GM19324 (cell line): Measurements from ENCODE around the gene MARK3.

Experiments used
- ATAC-seq: cut with Tn5 transposase; IDR thresholded peaks from one replicate; pipeline ENCODE4 v1.9.1; 2021; ENCODE audit warnings: mild to moderate bottlenecking, moderate library complexity; ENCODE audit not compliant: unreplicated experiment, low FRiP score

The MARK3 gene

GRCh38 chr14:103545219-103545914, 160.2 kb downstream of the MARK3 start:
- ATAC-seq = no peak

DNA sequence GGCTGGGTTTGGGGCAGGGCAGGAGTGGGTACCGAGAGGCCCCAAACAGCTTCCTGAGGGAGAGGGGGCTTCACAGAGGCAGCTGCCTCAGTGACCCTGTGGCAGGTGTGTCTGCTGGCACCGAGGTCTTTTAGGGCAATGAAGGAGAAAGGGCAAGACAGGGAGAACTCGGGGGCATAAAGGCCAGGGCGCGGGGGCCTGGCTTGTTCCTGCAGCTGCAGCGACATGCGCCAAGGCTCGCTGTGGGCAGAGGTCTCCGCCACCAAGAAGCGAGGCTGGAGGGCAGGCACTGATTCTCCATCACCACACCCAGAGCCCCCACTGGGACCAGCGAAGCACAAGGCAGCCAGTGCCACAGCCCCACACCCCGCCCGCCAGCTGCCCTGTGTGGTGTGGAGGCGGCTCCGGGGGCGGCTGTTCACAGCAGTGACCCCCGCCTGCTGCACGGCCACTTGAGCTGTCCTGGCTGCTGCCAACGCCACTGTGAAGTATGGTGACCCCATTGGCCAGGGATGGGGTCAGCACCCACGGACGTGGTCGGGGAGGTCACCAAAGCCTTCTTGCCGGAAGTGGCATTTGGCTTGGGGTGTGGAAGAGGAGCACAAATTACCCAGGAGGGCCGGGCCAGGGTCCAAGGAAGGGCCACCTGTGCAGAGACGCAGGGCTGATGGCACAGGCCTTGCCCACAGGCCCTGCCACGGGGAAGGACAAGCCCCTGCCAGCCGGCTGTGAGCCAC, 160.9 kb downstream of the MARK3 start:
- no peak for ATAC-seq

DNA sequence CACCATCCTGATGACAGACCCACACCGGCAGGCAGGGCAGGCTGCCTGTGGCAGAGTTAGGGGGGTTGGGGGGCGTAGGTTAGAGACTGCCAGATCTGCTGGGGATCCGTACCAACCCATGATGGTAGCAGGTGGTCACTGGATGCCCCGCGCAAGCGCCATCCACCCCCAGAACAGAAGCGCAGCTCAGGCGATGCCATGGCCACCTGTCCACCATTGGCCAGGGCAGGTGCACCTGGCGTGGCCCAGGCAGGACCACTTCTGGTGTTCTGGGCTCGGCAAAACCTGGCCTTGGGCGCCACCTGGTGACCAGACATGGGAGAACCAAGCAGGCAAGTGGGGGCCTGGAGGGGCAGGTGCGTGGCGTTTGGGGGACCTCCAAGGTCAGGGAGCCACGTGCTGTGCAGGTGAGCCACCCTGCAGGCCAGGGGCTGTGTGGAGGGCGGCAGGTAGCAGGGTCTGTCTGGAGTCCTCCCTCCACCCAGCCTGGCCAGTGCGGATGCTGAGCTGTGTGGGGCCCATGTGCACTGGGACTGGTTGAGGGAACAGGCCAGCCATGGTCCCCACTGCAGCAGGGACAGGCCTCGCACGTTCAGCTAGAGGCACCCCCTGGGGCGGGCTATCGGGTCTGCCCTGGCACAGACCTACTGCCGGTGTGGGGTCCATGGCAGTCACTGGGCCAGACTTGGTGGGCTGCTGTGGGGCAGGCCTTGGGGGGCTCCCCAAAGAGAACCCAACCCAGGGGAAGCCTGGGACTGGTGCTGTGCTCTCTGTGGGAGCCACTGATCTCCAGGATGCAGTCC, 161.6 kb downstream of the MARK3 start:
- ATAC-seq = no peak

DNA sequence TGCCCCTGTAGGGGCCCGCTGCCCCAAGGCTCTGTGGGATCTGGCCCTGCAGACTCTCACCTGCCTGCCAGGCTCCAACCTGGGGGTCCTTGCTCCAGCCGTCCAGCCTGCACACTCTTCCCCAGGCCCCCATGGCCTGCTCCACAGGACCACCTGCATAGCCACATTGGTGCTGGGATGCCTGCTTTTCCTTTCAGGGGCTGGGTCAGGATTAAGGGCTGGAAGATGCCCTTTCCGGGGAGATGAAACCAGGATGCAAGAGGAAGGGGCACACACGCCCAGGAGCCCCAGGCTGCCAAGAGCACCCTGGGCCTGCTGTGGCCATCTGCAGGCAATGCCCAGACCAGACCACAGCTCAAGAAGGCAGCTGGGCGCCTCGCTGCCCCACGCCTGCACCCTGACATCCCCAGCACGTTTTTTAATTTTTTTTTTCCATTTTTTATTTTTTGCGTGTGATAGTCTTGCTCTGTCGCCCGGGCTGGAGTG, 162.3 kb downstream of the MARK3 start:
- ATAC-seq = no peak

DNA sequence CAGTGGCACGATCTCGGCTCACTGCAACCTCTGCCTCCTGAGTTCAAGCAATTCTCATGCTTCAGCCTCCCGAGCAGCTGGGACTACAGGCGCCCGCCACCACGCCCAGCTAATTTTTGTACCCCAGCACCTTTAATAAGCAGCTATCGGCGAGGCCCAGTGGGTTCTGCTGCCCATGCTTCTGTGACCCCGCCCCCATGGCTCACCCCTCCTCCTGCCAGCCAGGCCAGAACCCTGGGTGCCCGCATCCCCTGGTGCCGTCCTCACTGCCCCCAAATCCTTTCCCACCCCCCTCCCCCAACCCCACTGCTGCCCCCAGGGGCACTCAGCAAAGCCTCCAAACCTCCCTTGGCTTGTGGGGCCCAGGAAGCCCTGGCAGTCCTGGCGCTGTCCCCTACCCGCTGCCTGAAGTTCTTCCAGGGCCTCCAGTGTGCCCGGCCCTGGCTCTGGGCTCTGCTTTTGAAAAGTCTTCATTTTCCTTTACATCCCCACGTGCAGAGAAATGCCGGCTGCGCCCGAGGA, 162.8 kb downstream of the MARK3 start:
- ATAC-seq = no peak

DNA sequence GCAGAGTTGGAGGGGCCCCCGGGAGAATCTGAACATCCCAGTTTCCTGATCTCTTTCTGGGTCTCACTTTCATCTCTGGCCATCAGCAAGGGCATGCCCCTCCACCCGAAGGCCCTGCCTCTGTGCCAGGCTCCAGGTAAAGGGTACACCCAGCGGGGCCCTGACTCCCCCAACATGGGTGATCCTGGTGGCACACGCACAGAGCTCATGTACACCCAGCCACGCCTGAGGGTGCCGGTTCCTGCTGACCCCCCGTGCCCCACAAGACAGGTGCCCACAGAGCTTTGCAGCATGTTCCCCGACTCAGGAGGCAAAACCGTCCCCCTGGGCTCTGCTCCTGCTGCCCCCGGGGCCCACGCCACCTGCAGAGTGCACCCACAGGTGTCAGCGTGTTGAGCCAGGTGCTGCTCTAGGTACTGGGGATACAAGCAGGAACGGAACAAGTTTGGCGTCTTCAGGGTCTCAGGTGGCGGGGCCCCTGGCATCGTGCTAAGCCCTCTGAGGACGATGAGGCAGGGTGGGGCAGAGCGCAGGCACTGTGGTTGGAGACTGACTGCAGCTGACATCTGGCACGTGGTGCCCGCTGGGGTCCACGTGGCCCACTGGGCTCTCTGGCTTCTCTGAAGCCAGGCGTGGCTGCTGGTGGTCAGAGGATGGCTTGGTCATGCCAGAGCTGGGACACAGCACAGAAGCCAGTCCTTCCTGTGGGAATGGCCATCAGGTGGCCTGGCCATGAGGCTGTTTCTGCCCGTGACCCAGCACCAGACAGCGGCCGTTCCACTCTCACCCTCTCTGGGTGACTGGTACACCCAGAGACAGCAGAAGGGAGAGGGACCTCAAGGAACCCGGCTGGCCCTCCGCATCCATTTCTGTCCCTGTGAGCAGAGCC, 163.5 kb downstream of the MARK3 start:
- ATAC-seq = no peak

DNA sequence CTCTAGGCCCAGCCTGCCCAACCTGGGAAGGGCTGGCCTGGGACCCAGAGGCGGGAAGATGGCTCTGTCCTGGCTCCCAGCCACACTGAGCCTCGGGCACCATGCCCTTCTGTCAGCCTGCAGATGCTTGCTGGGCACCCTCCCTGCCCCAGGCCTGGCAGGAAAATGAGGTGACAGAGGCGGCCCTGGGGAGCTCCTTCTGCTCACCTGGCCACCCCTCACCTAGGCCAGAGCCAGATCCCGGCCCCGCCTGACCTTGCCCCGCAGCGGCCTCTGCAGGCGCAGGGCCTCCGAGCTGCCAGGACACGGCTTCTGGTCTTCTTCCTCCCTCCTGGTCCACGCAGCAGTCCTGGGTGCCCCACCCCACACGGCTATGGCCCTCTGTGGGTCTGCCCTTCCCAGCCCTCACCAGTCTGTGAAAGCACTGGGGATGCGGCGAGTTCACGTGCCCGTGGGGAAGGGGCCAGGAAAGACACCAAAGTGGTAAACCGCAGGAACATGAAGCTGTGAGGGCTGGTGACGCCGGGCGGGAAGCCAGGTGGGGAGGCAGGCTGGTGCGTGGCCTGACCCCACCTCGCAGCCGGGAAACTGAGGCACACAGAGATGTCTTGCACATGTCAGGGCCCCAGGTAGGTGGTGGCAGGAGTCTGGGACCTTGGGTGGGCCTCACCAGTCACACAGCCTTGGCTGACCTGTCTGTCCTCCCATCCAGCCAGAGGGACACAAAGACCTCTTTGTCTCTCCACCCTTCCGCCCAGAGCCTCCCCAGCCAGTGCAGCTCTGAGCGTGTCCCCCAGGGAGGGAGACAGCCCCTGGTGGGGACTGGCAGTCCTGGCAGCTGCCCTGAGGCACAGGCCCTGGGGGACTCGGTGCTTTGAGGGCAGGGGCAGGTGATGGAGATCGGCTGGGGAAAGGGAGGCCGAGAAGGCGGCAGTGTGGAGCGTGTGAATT, 164.4 kb downstream of the MARK3 start:
- ATAC-seq = no peak

- ATAC-seq = no peak
These were observed 165.5 kb downstream of the MARK3 start for GRCh38 chr14:103550451-103551337.

- no peak for ATAC-seq
These were observed 166.1 kb downstream of the MARK3 start for GRCh38 chr14:103551338-103551762.

GRCh38 chr14:103552011-103552845, 167.0 kb downstream of the MARK3 start:
- ATAC-seq = no peak

GRCh38 chr14:103552846-103553210, 167.6 kb downstream of the MARK3 start:
- ATAC-seq = no peak
